ENCODE data around the gene DYNLT4. TPM values are rescaled to one million over a fixed set of nuclear protein-coding genes. Genes with fewer than 3 reads are reported as not detected.

DYNLT4 gene
- total RNA-seq, 1 donor, result 0.36 TPM

GRCh38 chr1:44788120-44788860, 18.9 kb downstream of the DYNLT4 start, which contains the start of gene BEST4:
BEST4 (minus strand) TSS chr1:44788170; CDS start chr1:44787705, 465 bp downstream.
- no peaks in the 10 kb centered on the region for H3K79me2 ChIP-seq (ENCODE audit: insufficient read depth, low read length)
- no peak within 1 kb of the TSS for H3K4me3 ChIP-seq (ENCODE audit: insufficient read depth, low read length)
- H4K20me1 ChIP-seq (ENCODE audit: insufficient read depth, low read length), result no peaks in the 10 kb centered on the region
- DNase-seq (ENCODE audit: insufficient read length, low spot score, missing footprints), result peak; percentile 50
- peaks cover 18% of the 10 kb centered on the region for H3K4me1 ChIP-seq (ENCODE audit: insufficient read depth, low read length)
- no peaks in the 10 kb centered on the region for H3K27me3 ChIP-seq (ENCODE audit: insufficient read depth, low read length)
- H3K36me3 ChIP-seq (ENCODE audit: insufficient read depth, low read length), result no peaks in the 10 kb centered on the region
- no peak within 1 kb of the TSS for H2AFZ ChIP-seq (ENCODE audit: low read length)
- no peak for TF ChIP-seq CTCF (IDR thresholded peaks at IDR 0.05; ENCODE audit: extremely low read depth, low read depth, low read length)
- H3K27ac ChIP-seq (ENCODE audit: low read depth, low read length), result no peak within 1 kb of the TSS
- H3K4me2 ChIP-seq (ENCODE audit: insufficient read depth, low read length), result no peak within 1 kb of the TSS
- no peaks in the 10 kb centered on the region for H3K9me3 ChIP-seq (ENCODE audit: low read depth, low read length)

GRCh38 chr1:44787506-44787905, 19.6 kb downstream of the DYNLT4 start:
- peaks cover 18% of the 10 kb centered on the region for H3K4me1 ChIP-seq (ENCODE audit: insufficient read depth, low read length)
- no peak overlapping the region for H3K4me3 ChIP-seq (ENCODE audit: insufficient read depth, low read length)
- no peak overlapping the region for H3K4me2 ChIP-seq (ENCODE audit: insufficient read depth, low read length)
- H3K79me2 ChIP-seq (ENCODE audit: insufficient read depth, low read length), result no peaks in the 10 kb centered on the region
- no peaks in the 10 kb centered on the region for H3K27me3 ChIP-seq (ENCODE audit: insufficient read depth, low read length)
- no peaks in the 10 kb centered on the region for H3K36me3 ChIP-seq (ENCODE audit: insufficient read depth, low read length)
- DNase-seq (ENCODE audit: insufficient read length, low spot score, missing footprints), result no peak
- H2AFZ ChIP-seq (ENCODE audit: low read length), result no peak overlapping the region
- no peak overlapping the region for H3K27ac ChIP-seq (ENCODE audit: low read depth, low read length)
- no peaks in the 10 kb centered on the region for H3K9me3 ChIP-seq (ENCODE audit: low read depth, low read length)
- no peaks in the 10 kb centered on the region for H4K20me1 ChIP-seq (ENCODE audit: insufficient read depth, low read length)
- TF ChIP-seq CTCF (IDR thresholded peaks at IDR 0.05; ENCODE audit: extremely low read depth, low read depth, low read length), result no peak

- no peak overlapping the region for H3K4me2 ChIP-seq (ENCODE audit: insufficient read depth, low read length)
- H2AFZ ChIP-seq (ENCODE audit: low read length), result peak overlapping the region; percentile 80
Measured at GRCh38 chr1:44786841-44787426, 20.2 kb downstream of the DYNLT4 start.

More at GRCh38 chr1:44786841-44787426, 20.2 kb downstream of the DYNLT4 start:
- Histone ChIP-seq H3K4me3 (ENCODE audit: insufficient read depth, low read length) (no peak overlapping the region), H3K36me3 (ENCODE audit: insufficient read depth, low read length) (no peaks in the 10 kb centered on the region), H3K27ac (ENCODE audit: low read depth, low read length) (no peak overlapping the region), H4K20me1 (ENCODE audit: insufficient read depth, low read length) (no peaks in the 10 kb centered on the region), H3K9me3 (ENCODE audit: low read depth, low read length) (no peaks in the 10 kb centered on the region), H3K79me2 (ENCODE audit: insufficient read depth, low read length) (no peaks in the 10 kb centered on the region), H3K4me1 (ENCODE audit: insufficient read depth, low read length) (peaks cover 18% of the 10 kb centered on the region), H3K27me3 (ENCODE audit: insufficient read depth, low read length) (no peaks in the 10 kb centered on the region)
- no peak for TF ChIP-seq CTCF (IDR thresholded peaks at IDR 0.05; ENCODE audit: extremely low read depth, low read depth, low read length)
- peak; percentile 45 for DNase-seq (ENCODE audit: insufficient read length, low spot score, missing footprints)
